B cell (primary cell): Measurements from ENCODE around the gene HMG20A. TPM values are rescaled to one million over a fixed set of nuclear protein-coding genes. Genes with fewer than 3 reads are reported as not detected.

Source experiments
- ATAC-seq: fragments of 200-7000 bp; cut with Tn5 transposase; one replicate; pipeline ENCODE4 v1.10.0; 2021; ENCODE audit warnings: low read depth, mild to moderate bottlenecking, moderate number of reproducible peaks, moderate library complexity
- CTCF ChIA-PET: fragments of 350-600 bp; sonication (Branson Sonifier 250); formaldehyde crosslinking; loops from one replicate; lab custom pipeline; 2021; ENCODE audit warnings: antibody characterized with exemption, inconsistent platforms; lab: Charles Lee
- POLR2A ChIA-PET: fragments of 350-600 bp; sonication (Branson Sonifier 250); formaldehyde crosslinking; loops from one replicate; lab custom pipeline; 2021; ENCODE audit warnings: antibody characterized with exemption; lab: Charles Lee
- DNase-seq: peaks from one replicate; pipeline ENCODE4 v3.0.0; 2013
- H2AFZ ChIP-seq: 2 replicates; pipeline ENCODE4 v1.6.1; 2012; ENCODE audit warnings: mild to moderate bottlenecking, low read depth, low read length; ENCODE audit not compliant: insufficient read depth, poor library complexity, severe bottlenecking
- H3K27ac ChIP-seq, 2 donors: 1 replicate in 1 of 2; 2 replicates in 1 of 2; pipeline ENCODE4 v1.5.1; 2012 to 2013; ENCODE audit warnings: low read length in 2 of 2, mild to moderate bottlenecking in 2 of 2, moderate library complexity in 1 of 2
- H3K27me3 ChIP-seq, 4 experiments: fragments of 200-600 bp in 1 of 4; sonication (generic) in 1 of 4; replicated peaks in 1 of 4; 1 replicate in 2 of 4; 2 replicates in 2 of 4; pipeline versions ENCODE4 v1.6.1 to v1.7.0; 2013 to 2016; ENCODE audit warnings: low read length in 3 of 4, mild to moderate bottlenecking in 2 of 4, mixed read lengths in 1 of 4, moderate library complexity in 1 of 4; ENCODE audit not compliant: insufficient read depth in 4 of 4, control insufficient read depth in 3 of 4; ENCODE audit errors: control extremely low read depth in 1 of 4
- H3K36me3 ChIP-seq, 2 experiments: replicated peaks in 1 of 2; 1 replicate in 1 of 2; 2 replicates in 1 of 2; pipeline versions ENCODE4 v1.6.1 to v1.7.1; 2013; ENCODE audit warnings: low read length in 1 of 2; ENCODE audit not compliant: insufficient read depth in 2 of 2, control insufficient read depth in 1 of 2; ENCODE audit errors: control extremely low read depth in 1 of 2, extremely low read depth in 1 of 2
- H3K4me1 ChIP-seq, 2 donors: fragments of 200-600 bp in 1 of 2; sonication (generic) in 1 of 2; 1 replicate in 1 of 2; 2 replicates in 1 of 2; pipeline versions ENCODE4 v1.5.1 to v1.6.1; 2013 to 2017; ENCODE audit warnings: low read length in 2 of 2; ENCODE audit not compliant: control insufficient read depth in 2 of 2, insufficient read depth in 2 of 2
- H3K4me2 ChIP-seq: replicated peaks from 2 replicates; pipeline ENCODE3; 2012; ENCODE audit warnings: mild to moderate bottlenecking, low read depth, low read length; ENCODE audit not compliant: poor library complexity, severe bottlenecking
- H3K4me3 ChIP-seq, 5 experiments: fragments of 200-600 bp in 1 of 5; sonication (generic) in 1 of 5; 1 replicate in 3 of 5; 2 replicates in 2 of 5; pipeline versions ENCODE4 v1.5.1 to v1.7.0; 2011 to 2016; ENCODE audit warnings: low read length in 4 of 5, mild to moderate bottlenecking in 4 of 5, low read depth in 2 of 5, control low read depth in 1 of 5, moderate library complexity in 1 of 5; ENCODE audit not compliant: insufficient read depth in 1 of 5; ENCODE audit errors: control extremely low read depth in 1 of 5, extremely low read depth in 1 of 5
- H3K79me2 ChIP-seq: fragments of 200-600 bp; sonication (generic); one replicate; pipeline ENCODE4 v1.6.0; 2016; ENCODE audit warnings: low read length; ENCODE audit not compliant: control insufficient read depth, insufficient read depth
- H3K9ac ChIP-seq: fragments of 200-600 bp; sonication (generic); 2 replicates; pipeline ENCODE4 v1.6.1; 2017; ENCODE audit warnings: mild to moderate bottlenecking, low read length, moderate library complexity
- H3K9me3 ChIP-seq, 3 donors: one replicate each; pipeline versions ENCODE4 v1.6.1 to v1.7.1; 2013; ENCODE audit warnings: low read length in 2 of 3; ENCODE audit not compliant: control insufficient read depth in 2 of 3, insufficient read depth in 1 of 3; ENCODE audit errors: control extremely low read depth in 1 of 3
- H4K20me1 ChIP-seq: 2 replicates; pipeline ENCODE4 v1.6.0; 2012; ENCODE audit warnings: mild to moderate bottlenecking, low read length; ENCODE audit not compliant: insufficient read depth, control insufficient read depth, poor library complexity, severe bottlenecking
- H3K27ac Mint-ChIP-seq: one replicate; pipeline ENCODE4 v1.8.0; 2021; ENCODE audit warnings: mixed read lengths
- H3K27me3 Mint-ChIP-seq: one replicate; pipeline ENCODE4 v1.8.0; 2021; ENCODE audit warnings: mixed read lengths
- H3K4me1 Mint-ChIP-seq: one replicate; pipeline ENCODE4 v1.8.0; 2021; ENCODE audit warnings: mixed read lengths
- H3K4me3 Mint-ChIP-seq: one replicate; pipeline ENCODE4 v1.8.0; 2021; ENCODE audit warnings: mixed read lengths
- H3K9me3 Mint-ChIP-seq: one replicate; pipeline ENCODE4 v1.8.0; 2022; ENCODE audit warnings: mixed read lengths; ENCODE audit not compliant: insufficient read depth
- EZH2 ChIP-seq: IDR thresholded peaks from 2 replicates; pipeline ENCODE4 v1.6.1; 2012; ENCODE audit warnings: borderline replicate concordance, low read depth, mild to moderate bottlenecking, moderate library complexity, low read length; ENCODE audit not compliant: insufficient read depth, poor library complexity, severe bottlenecking
- WGBS: methylation state at CpG from one replicate; pipeline ENCODE4 v1.1.5; 2013; ENCODE audit warnings: missing lambda C conversion rate; ENCODE audit not compliant: insufficient coverage; 5-methylcytosine and 5-hydroxymethylcytosine counted together
- intact Hi-C: fragments of 100-400 bp; cut with micrococcal nuclease; formaldehyde crosslinking; loops from one replicate; pipeline ENCODE4 v1.10.0; 2022
- polyA plus RNA-seq: library from polyadenylated mRNA; depleted of rRNA; stranded (reverse); fragments of >200 nt; gene quantifications from 2 replicates; pipeline ENCODE4 v1.2.3, GENCODE V29; 2012
- total RNA-seq, 2 donors: library from RNA; stranded (reverse); fragments of 120-200 nt in 1 of 2; gene quantifications; 1 replicate in 1 of 2; 2 replicates in 1 of 2; pipeline versions ENCODE4 v1.2.3 to v1.2.4, GENCODE V29; 2013 to 2022
- TF ChIP-seq, protein P1 (sequence below): fragments of 200-600 bp; IDR thresholded peaks from one replicate; pipeline ENCODE4 v1.8.0; 2022; ENCODE audit warnings: antibody characterized with exemption, mild to moderate bottlenecking

Gene HMG20A
- total and polyA plus RNA-seq, 2 donors (not counting 1 experiment from before 2014, with no cell fraction given) = 26.1 to 63.5 TPM

DNA sequence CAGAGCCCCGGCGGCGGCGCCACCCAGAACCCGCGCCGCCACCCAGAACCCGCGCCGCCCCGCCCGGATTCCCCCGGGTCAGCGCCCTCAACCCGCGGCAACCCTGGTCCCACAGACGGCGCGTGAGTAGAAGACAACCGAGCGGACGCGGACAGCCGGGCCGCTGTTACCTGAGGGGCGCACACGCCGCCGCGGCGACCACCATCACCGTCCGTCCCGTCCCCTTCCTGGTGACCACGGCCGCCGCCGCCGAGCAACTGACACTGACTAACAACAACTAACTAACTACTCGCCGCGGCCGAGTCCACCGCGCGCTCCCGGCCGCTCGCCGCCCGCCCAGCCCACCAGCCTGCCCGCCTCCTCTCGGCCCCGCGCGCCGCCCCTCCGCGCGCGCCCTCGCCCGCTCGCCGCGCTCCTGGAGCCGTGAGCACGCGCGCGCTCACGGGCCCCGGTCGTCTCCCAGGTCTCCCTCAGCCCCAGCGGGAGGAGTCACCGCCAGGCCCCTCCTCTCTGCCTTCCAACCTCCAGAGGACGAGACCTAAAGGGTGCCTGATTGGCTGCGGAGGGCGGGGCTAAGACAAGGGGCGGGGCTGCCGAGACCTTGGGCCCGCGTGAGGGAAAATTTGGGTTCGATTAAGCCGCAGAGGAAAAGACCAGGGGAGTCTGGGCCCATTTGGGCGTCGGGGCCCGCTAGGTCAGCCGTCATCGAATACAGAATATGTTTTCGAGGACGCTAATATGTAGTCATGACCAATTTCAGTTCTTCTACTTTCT is 665 bp upstream of the HMG20A start, which contains the start of gene PEAK1:
PEAK1 (minus strand) TSS at position 269 of the 774 bp plus-strand sequence. CDS start 238,178 bp downstream, outside the sequence.
- Histone ChIP-seq H3K36me3 (no peaks in the 10 kb centered on the region), H3K4me1 (peaks cover 16 to 17% of the 10 kb centered on the region in 2 donors), H3K27me3 (no peaks in the 10 kb centered on the region), H3K9me3 (no peaks in the 10 kb centered on the region), H3K27ac (peak within 1 kb of the TSS; percentile 77 to 95), H4K20me1 (no peaks in the 10 kb centered on the region), H3K4me2 (peak within 1 kb of the TSS; percentile 82), H3K9ac (peak within 1 kb of the TSS; percentile 93), H2AFZ (peak within 1 kb of the TSS; percentile 85), H3K79me2 (peaks cover 81% of the 10 kb centered on the region), H3K4me3 (peak within 1 kb of the TSS; percentile 64 to 97 (median 95))
- H3K4me3 Mint-ChIP-seq = peak within 1 kb of the TSS; percentile 99
- TF ChIP-seq, protein P1, sequence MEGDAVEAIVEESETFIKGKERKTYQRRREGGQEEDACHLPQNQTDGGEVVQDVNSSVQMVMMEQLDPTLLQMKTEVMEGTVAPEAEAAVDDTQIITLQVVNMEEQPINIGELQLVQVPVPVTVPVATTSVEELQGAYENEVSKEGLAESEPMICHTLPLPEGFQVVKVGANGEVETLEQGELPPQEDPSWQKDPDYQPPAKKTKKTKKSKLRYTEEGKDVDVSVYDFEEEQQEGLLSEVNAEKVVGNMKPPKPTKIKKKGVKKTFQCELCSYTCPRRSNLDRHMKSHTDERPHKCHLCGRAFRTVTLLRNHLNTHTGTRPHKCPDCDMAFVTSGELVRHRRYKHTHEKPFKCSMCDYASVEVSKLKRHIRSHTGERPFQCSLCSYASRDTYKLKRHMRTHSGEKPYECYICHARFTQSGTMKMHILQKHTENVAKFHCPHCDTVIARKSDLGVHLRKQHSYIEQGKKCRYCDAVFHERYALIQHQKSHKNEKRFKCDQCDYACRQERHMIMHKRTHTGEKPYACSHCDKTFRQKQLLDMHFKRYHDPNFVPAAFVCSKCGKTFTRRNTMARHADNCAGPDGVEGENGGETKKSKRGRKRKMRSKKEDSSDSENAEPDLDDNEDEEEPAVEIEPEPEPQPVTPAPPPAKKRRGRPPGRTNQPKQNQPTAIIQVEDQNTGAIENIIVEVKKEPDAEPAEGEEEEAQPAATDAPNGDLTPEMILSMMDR = no peak
- no peak for TF ChIP-seq EZH2
- DNase-seq = peak; percentile 100
- intact Hi-C loops = loop anchor here (1.0 to 10.0 kb wide), 8 partner anchors 11 to 735 kb away; partner anchors contain the start of genes RCN2, SCAPER and TSPAN3
- peaks cover 54% of the 10 kb centered on the region for H3K4me1 Mint-ChIP-seq
- 1% methylated on average over 89 of the region's 92 CpGs for WGBS
- POLR2A ChIA-PET = interaction anchor here (0.6 to 1.7 kb wide), 3 partner anchors 10 to 232 kb away, joined by 3 to 9 read pairs (median 5); no protein-coding TSS in a partner anchor
- CTCF ChIA-PET = interaction anchor here (0.7 to 1.9 kb wide), 3 partner anchors 10 to 301 kb away, joined by 4 to 10 read pairs (median 4); no protein-coding TSS in a partner anchor
- H3K27ac Mint-ChIP-seq = peak within 1 kb of the TSS; percentile 98
- no peaks in the 10 kb centered on the region for H3K9me3 Mint-ChIP-seq
- no peaks in the 10 kb centered on the region for H3K27me3 Mint-ChIP-seq
- peak; percentile 95 for ATAC-seq
